CD4-positive, CD25-positive, alpha-beta regulatory T cell (primary cell): ENCODE measurements around the gene NFIX. TPM values are rescaled to one million over a fixed set of nuclear protein-coding genes. Genes with fewer than 3 reads are reported as not detected.

ENCODE experiments used
- ATAC-seq, 2 donors: fragments of 150-1000 bp; cut with Tn5 transposase; one replicate each; pipeline ENCODE4 v1.10.0; 2021; ENCODE audit warnings: low read depth in 2 of 2, moderate number of reproducible peaks in 2 of 2, moderate library complexity in 1 of 2
- DNase-seq, 3 donors: peaks; one replicate each; pipeline versions ENCODE4 v3.0.0 to v3.0.0-alpha.2; 2012 to 2022; ENCODE audit warnings: mixed read lengths in 1 of 3
- H3K27ac ChIP-seq: one replicate; pipeline ENCODE4 v1.7.0; 2013; ENCODE audit warnings: mild to moderate bottlenecking, low read length; ENCODE audit not compliant: insufficient read depth, poor library complexity, severe bottlenecking
- H3K27me3 ChIP-seq: one replicate; pipeline ENCODE4 v1.7.0; 2013; ENCODE audit warnings: low read length; ENCODE audit not compliant: control insufficient read depth, insufficient read depth
- H3K36me3 ChIP-seq: one replicate; pipeline ENCODE4 v1.7.0; 2013; ENCODE audit warnings: mild to moderate bottlenecking, low read length, moderate library complexity; ENCODE audit not compliant: control insufficient read depth, insufficient read depth
- H3K4me1 ChIP-seq: 2 replicates; pipeline ENCODE4 v1.7.0; 2013; ENCODE audit warnings: mild to moderate bottlenecking, low read length; ENCODE audit not compliant: insufficient read depth, control insufficient read depth, poor library complexity, severe bottlenecking
- H3K4me3 ChIP-seq: one replicate; pipeline ENCODE4 v1.7.0; 2013; ENCODE audit warnings: low read depth, mild to moderate bottlenecking, low read length, moderate library complexity
- H3K9me3 ChIP-seq, 2 experiments: 1 replicate in 1 of 2; 2 replicates in 1 of 2; pipeline ENCODE4 v1.7.0; 2013; ENCODE audit warnings: low read length in 2 of 2, mild to moderate bottlenecking in 1 of 2, moderate library complexity in 1 of 2; ENCODE audit not compliant: control insufficient read depth in 2 of 2
- H3K27ac Mint-ChIP-seq, 3 donors: one replicate each; pipeline ENCODE4 v1.8.0; 2020 to 2022; ENCODE audit warnings: mild to moderate bottlenecking in 3 of 3, mixed read lengths in 3 of 3, moderate library complexity in 2 of 3
- H3K27me3 Mint-ChIP-seq: one replicate; pipeline ENCODE4 v1.8.0; 2022; ENCODE audit warnings: mild to moderate bottlenecking, mixed read lengths
- H3K36me3 Mint-ChIP-seq: one replicate; pipeline ENCODE4 v1.8.0; 2020; ENCODE audit warnings: mixed read lengths
- H3K4me1 Mint-ChIP-seq, 4 donors: one replicate each; pipeline ENCODE4 v1.8.0; 2020 to 2022; ENCODE audit warnings: mixed read lengths in 4 of 4, mild to moderate bottlenecking in 1 of 4
- H3K4me3 Mint-ChIP-seq, 4 donors: one replicate each; pipeline ENCODE4 v1.8.0; 2020 to 2022; ENCODE audit warnings: mild to moderate bottlenecking in 4 of 4, mixed read lengths in 4 of 4, moderate library complexity in 3 of 4
- H3K9me3 Mint-ChIP-seq, 7 donors: one replicate each; pipeline ENCODE4 v1.8.0; 2020 to 2022; ENCODE audit warnings: mixed read lengths in 7 of 7, mild to moderate bottlenecking in 3 of 7, moderate library complexity in 2 of 7
- polyA plus RNA-seq, 4 donors: library from polyadenylated mRNA; unstranded; fragments of 300-500 nt; fragmentation: Illumina TruSeq; gene quantifications; one replicate each; pipeline ENCODE4 v1.2.3, GENCODE V29; 2021
- total RNA-seq: library from RNA; stranded (reverse); gene quantifications from one replicate; pipeline ENCODE4 v1.2.3, GENCODE V29; 2022

The NFIX gene
- total and polyA plus RNA-seq, 5 donors from 2014 or later, result 0.15 to 1.2 TPM; not detected in 3

DNA sequence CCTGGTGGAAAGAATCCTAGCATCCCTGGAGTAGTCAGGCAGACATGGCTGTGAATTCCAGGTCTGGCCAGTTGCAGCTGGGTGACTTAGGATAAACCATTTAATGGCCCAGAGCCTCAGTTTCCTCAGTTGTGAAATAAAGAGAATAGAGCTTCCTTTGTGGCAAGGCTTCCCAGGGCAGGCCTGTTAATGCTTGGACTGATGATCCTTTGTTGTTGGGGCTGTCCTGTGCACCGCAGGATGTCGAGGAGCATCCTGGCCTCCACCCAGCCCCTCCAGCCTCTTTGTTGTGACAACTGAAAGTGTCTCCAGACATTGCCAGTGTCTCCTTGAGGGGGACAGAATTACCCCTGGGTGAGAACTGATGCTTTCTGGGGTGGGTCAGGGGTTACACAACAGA is 91.1 kb downstream of the NFIX start:
- Histone ChIP-seq H3K27ac (no peak overlapping the region), H3K36me3 (no peaks in the 10 kb centered on the region), H3K9me3 (no peaks in the 10 kb centered on the region), H3K27me3 (no peaks in the 10 kb centered on the region), H3K4me3 (no peak overlapping the region), H3K4me1 (no peaks in the 10 kb centered on the region)
- H3K9me3 Mint-ChIP-seq, result no peaks in the 10 kb centered on the region
- no peak overlapping the region for H3K4me3 Mint-ChIP-seq
- DNase-seq (no peak), ATAC-seq (no peak)
- H3K27me3 Mint-ChIP-seq, result peaks cover 25% of the 10 kb centered on the region
- no peaks in the 10 kb centered on the region for H3K4me1 Mint-ChIP-seq
- H3K27ac Mint-ChIP-seq, result no peak overlapping the region
- H3K36me3 Mint-ChIP-seq, result no peaks in the 10 kb centered on the region

DNA sequence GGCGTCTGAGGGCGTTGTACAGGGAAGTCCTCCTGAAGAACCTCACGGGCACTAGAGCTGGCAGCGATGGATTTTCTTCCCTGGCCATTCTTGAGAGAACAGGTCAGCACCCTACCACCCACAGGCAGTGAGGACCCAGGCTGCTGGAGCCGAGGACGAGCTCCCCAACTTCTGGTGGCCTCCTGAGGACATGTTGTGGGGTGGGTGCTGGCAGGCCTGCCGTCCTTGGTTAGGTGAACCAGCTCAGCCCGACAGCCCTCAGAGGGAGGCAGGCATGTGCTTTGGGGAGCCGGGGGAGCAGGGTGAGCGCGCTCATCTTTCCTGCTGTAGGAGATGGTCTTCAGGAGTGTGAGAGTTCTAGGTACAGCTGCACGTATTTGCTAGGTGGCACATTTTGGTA is 92.0 kb downstream of the NFIX start:
- peaks cover 20% of the 10 kb centered on the region for H3K27me3 Mint-ChIP-seq
- no peaks in the 10 kb centered on the region for H3K36me3 Mint-ChIP-seq
- DNase-seq, result no peak
- H3K27ac Mint-ChIP-seq, result no peak overlapping the region
- no peaks in the 10 kb centered on the region for H3K4me1 ChIP-seq
- H3K4me1 Mint-ChIP-seq, result no peaks in the 10 kb centered on the region
- no peak for ATAC-seq
- no peaks in the 10 kb centered on the region for H3K9me3 ChIP-seq
- no peak overlapping the region for H3K27ac ChIP-seq
- no peaks in the 10 kb centered on the region for H3K36me3 ChIP-seq
- no peak overlapping the region for H3K4me3 ChIP-seq
- no peak overlapping the region for H3K4me3 Mint-ChIP-seq
- peaks cover 0 to 2% (median 0%) of the 10 kb centered on the region in 7 donors for H3K9me3 Mint-ChIP-seq
- no peaks in the 10 kb centered on the region for H3K27me3 ChIP-seq

DNA sequence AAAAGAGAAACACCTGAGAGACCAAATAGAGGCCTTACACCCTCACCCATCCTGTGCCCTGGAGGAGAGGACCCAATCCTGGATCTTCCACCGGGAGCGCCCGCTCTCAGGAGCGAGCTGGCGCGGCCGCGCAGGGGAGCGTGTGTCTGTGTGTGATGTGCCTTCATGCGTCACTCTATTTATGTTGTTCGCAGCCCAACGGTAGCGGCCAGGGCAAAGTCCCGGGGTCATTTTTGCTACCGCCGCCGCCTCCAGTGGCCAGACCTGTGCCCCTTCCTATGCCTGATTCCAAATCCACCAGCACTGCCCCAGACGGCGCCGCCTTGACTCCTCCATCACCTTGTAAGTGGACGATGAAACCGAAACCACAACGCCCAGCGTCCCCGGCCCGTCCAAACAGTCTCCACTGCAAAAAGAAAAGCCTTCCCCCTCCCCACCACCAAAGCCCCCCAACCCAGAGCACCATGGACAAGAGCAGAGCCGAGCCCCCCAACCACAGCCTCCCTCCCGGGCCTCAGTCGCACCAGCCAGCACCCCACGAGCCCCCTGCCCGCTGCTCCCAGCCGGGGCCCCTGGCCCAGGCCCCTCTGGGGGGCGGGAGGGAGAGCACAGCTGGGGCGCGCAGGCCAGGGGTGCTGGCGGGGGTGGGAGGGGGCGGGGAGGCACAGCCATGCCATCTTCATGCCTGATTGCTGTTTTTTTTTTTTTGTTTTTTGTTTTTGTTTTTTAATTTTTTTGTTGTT is 92.7 kb downstream of the NFIX start:
- H3K36me3 ChIP-seq, result no peaks in the 10 kb centered on the region
- ATAC-seq (no peak), DNase-seq (no peak)
- H3K4me3 Mint-ChIP-seq, result no peak overlapping the region
- H3K9me3 Mint-ChIP-seq, result peaks cover 0 to 2% (median 0%) of the 10 kb centered on the region in 7 donors
- H3K27me3 ChIP-seq, result no peaks in the 10 kb centered on the region
- H3K27ac Mint-ChIP-seq, result no peak overlapping the region
- H3K27ac ChIP-seq, result no peak overlapping the region
- no peaks in the 10 kb centered on the region for H3K4me1 Mint-ChIP-seq
- H3K36me3 Mint-ChIP-seq, result no peaks in the 10 kb centered on the region
- H3K27me3 Mint-ChIP-seq, result peaks cover 20% of the 10 kb centered on the region
- no peak overlapping the region for H3K4me3 ChIP-seq
- H3K9me3 ChIP-seq, result no peaks in the 10 kb centered on the region
- H3K4me1 ChIP-seq, result no peaks in the 10 kb centered on the region

- peaks cover 0 to 6% (median 5%) of the 10 kb centered on the region in 4 donors for H3K4me1 Mint-ChIP-seq
- no peaks in the 10 kb centered on the region for H3K36me3 Mint-ChIP-seq
- peaks cover 21% of the 10 kb centered on the region for H3K27me3 Mint-ChIP-seq
- no peaks in the 10 kb centered on the region for H3K9me3 ChIP-seq
- peaks cover 5% of the 10 kb centered on the region for H3K4me1 ChIP-seq
- H3K27ac Mint-ChIP-seq, result peak overlapping the region in 1 of 3 donors; percentile 78
- no peak overlapping the region for H3K27ac ChIP-seq
- H3K9me3 Mint-ChIP-seq, result peaks cover 0 to 2% (median 0%) of the 10 kb centered on the region in 7 donors
- H3K36me3 ChIP-seq, result no peaks in the 10 kb centered on the region
- ATAC-seq (peak in 1 of 2 donors; percentile 23), DNase-seq (no peak)
- H3K27me3 ChIP-seq, result no peaks in the 10 kb centered on the region
- H3K4me3 ChIP-seq, result no peak overlapping the region
- no peak overlapping the region for H3K4me3 Mint-ChIP-seq
Observed at GRCh38 chr19:13089139-13089856, 94.0 kb downstream of the NFIX start.

DNA sequence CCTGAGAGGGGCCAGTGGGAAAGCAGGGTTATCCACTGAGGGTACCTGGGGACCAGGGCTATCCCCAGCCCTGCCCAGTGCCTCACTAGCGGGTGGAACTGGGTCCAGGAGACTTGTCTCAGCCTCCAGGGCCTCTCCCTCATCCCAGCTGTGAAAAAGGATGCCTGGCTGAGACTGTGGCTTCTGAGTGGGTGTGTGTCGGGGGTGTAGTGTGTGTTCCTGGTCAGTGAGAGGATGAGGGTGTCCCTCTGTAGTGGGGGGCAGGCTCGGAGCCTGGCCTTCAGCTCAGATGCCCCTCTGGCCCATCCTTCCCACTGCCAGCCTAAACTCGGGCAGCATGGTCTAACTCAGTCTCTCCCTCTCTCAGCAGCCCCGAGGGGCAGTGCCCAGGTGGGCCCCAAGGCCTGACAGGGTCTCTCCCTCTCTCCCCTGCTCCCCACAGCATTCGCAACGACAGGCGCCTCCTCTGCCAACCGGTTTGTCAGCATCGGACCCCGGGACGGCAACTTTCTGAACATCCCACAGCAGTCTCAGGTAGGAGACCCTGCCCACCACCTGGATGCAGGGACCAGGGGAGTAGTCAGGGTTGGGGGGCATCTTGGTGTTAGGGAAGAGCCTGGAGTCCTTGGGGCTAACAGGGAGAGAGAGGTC is 94.7 kb downstream of the NFIX start:
- H3K4me3 Mint-ChIP-seq, result no peak overlapping the region
- no peak for ATAC-seq
- H3K36me3 Mint-ChIP-seq, result no peaks in the 10 kb centered on the region
- Histone ChIP-seq H3K9me3 (no peaks in the 10 kb centered on the region), H3K27me3 (no peaks in the 10 kb centered on the region), H3K36me3 (no peaks in the 10 kb centered on the region), H3K4me3 (no peak overlapping the region), H3K27ac (no peak overlapping the region), H3K4me1 (peaks cover 12% of the 10 kb centered on the region)
- peaks cover 0 to 12% (median 8%) of the 10 kb centered on the region in 4 donors for H3K4me1 Mint-ChIP-seq
- H3K27ac Mint-ChIP-seq, result no peak overlapping the region
- H3K9me3 Mint-ChIP-seq, result peaks cover 0 to 2% (median 0%) of the 10 kb centered on the region in 7 donors
- DNase-seq, result no peak
- H3K27me3 Mint-ChIP-seq, result peaks cover 16% of the 10 kb centered on the region

GRCh38 chr19:13090511-13091231 is 95.4 kb downstream of the NFIX start:
- no peak for DNase-seq

DNA sequence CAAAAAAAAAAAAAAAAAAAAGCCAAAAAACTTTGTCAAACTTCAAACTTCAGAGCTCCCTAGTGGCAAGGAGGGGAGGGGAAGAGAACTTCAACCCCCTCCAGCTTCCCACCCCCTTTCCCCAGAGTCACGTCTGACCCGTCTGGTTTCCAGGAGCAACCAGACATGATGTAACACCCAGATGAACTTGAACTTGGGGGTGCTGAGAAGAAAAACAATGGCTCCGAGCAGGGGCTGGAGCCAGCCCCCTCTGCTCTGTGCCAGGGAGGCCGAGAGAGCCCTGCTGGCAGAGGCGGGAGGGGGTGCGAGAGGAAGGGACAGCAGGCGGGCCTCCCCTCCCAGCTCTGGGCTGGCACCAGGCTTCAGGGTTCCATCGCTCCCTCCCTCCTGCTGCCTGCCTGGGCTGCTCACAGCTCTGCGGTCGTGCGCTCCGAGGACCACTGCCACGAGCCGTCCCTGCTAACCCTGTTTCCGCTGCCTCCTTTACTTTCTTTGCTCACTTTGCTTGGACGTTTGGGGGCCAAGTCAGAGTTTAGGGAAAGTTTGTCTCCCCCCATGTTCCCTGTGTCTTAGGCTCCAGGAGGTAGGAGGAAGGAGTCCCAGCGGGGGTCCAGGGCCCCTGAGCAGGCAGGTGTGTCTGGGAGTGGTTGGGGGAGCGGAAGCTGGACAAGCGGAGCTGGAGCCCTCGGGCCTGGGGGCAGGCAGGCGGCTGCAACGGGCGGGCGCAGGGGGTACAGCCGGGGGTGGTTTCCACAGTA is 96.3 kb downstream of the NFIX start:
- H3K27ac ChIP-seq, result no peak overlapping the region
- Mint-ChIP-seq H3K4me1 (peaks cover 0 to 19% (median 13%) of the 10 kb centered on the region in 4 donors), H3K27me3 (peaks cover 12% of the 10 kb centered on the region), H3K4me3 (peak overlapping the region in 1 of 4 donors; percentile 38), H3K27ac (peak overlapping the region in 1 of 3 donors; percentile 66), H3K9me3 (peaks cover 0 to 2% (median 0%) of the 10 kb centered on the region in 7 donors), H3K36me3 (no peaks in the 10 kb centered on the region)
- no peak for DNase-seq
- no peaks in the 10 kb centered on the region for H3K27me3 ChIP-seq
- no peaks in the 10 kb centered on the region for H3K9me3 ChIP-seq
- H3K4me3 ChIP-seq, result no peak overlapping the region
- no peak for ATAC-seq
- no peaks in the 10 kb centered on the region for H3K36me3 ChIP-seq
- H3K4me1 ChIP-seq, result peaks cover 28% of the 10 kb centered on the region

More at GRCh38 chr19:13090511-13091231, 95.4 kb downstream of the NFIX start:
- H3K4me3 Mint-ChIP-seq, result no peak overlapping the region
- H3K36me3 Mint-ChIP-seq, result no peaks in the 10 kb centered on the region
- no peak overlapping the region for H3K27ac ChIP-seq
- H3K4me3 ChIP-seq, result no peak overlapping the region
- no peaks in the 10 kb centered on the region for H3K36me3 ChIP-seq
- no peaks in the 10 kb centered on the region for H3K9me3 ChIP-seq
- peaks cover 9% of the 10 kb centered on the region for H3K27me3 Mint-ChIP-seq
- peaks cover 19% of the 10 kb centered on the region for H3K4me1 ChIP-seq
- no peaks in the 10 kb centered on the region for H3K27me3 ChIP-seq
- no peak for ATAC-seq
- peaks cover 0 to 2% (median 0%) of the 10 kb centered on the region in 7 donors for H3K9me3 Mint-ChIP-seq
- peaks cover 0 to 13% (median 8%) of the 10 kb centered on the region in 4 donors for H3K4me1 Mint-ChIP-seq
- no peak overlapping the region for H3K27ac Mint-ChIP-seq
